HepG2 (cell line): ENCODE measurements around the gene ZNRF3. TPM values are rescaled to one million over a fixed set of nuclear protein-coding genes. Genes with fewer than 3 reads are reported as not detected.

Experiments used
- ATAC-seq: fragments of 200-7000 bp; cut with Tn5 transposase; 3 replicates; pipeline ENCODE4 v1.9.1; 2020; ENCODE audit warnings: mild to moderate bottlenecking, moderate library complexity
- BruUV-seq: library from RNA; stranded (reverse); fragments of 400-500 nt; replicated peaks from 2 replicates; lab custom pipeline; 2021; lab: Mats Ljungman, UMichigan
- CTCF ChIA-PET: fragments of 300-600 bp; formaldehyde crosslinking; extraction: SDS; loops from one replicate; lab custom pipeline; 2021; ENCODE audit warnings: low total read pairs, inconsistent platforms, low intra/inter-chr PET ratio; lab: Yijun Ruan, JAX
- POLR2A ChIA-PET: fragments of 350-600 bp; sonication (Branson Sonifier 250); formaldehyde crosslinking; loops from one replicate; lab custom pipeline; 2020; ENCODE audit warnings: antibody characterized with exemption, inconsistent platforms; lab: Yijun Ruan, JAX
- DNase-seq: peaks from one replicate; pipeline ENCODE4 v3.0.0-alpha.2; 2015; ENCODE audit warnings: low spot score
- FAIRE-seq: peaks from 3 replicates; lab custom pipeline; 2011; peaks lifted over from hg19 to GRCh38; lab: Jason Lieb, UNC
- H2AFZ ChIP-seq: one replicate; pipeline ENCODE4 v1.6.1; 2011; ENCODE audit warnings: low read length, inconsistent platforms
- H3K27ac ChIP-seq: fragments of 300-600 bp; 3 replicates; pipeline ENCODE4 v1.8.0; 2011; ENCODE audit warnings: mixed run types, mild to moderate bottlenecking, mixed read lengths, low read length, inconsistent platforms; ENCODE audit not compliant: insufficient read depth; ENCODE audit errors: extremely low read length
- H3K27me3 ChIP-seq, 2 experiments: fragments of 200-600 bp in 1 of 2; 2 replicates in 1 of 2; 3 replicates in 1 of 2; pipeline versions ENCODE4 v1.6.0 to v1.8.0; 2011; ENCODE audit warnings: low read length in 2 of 2, mild to moderate bottlenecking in 2 of 2, moderate library complexity in 2 of 2, inconsistent platforms in 1 of 2; ENCODE audit not compliant: insufficient read depth in 2 of 2, control insufficient read depth in 1 of 2
- H3K36me3 ChIP-seq, 2 experiments: fragments of 200-600 bp in 1 of 2; replicated peaks in 1 of 2; 2 replicates in 1 of 2; 3 replicates in 1 of 2; pipeline versions ENCODE4 v1.5.1 to v1.8.0; 2011; ENCODE audit warnings: low read length in 2 of 2, inconsistent platforms in 1 of 2; ENCODE audit not compliant: insufficient read depth in 2 of 2, control insufficient read depth in 1 of 2
- H3K4me1 ChIP-seq: 2 replicates; pipeline ENCODE4 v1.5.1; 2012; ENCODE audit warnings: low read length, inconsistent platforms; ENCODE audit not compliant: insufficient read depth
- H3K4me2 ChIP-seq: 2 replicates; pipeline ENCODE4 v1.6.0; 2011; ENCODE audit warnings: low read depth, low read length, inconsistent platforms
- H3K4me3 ChIP-seq, 3 experiments: fragments of 200-600 bp in 1 of 3; sonication (generic), shearing (Covaris generic) in 1 of 3; replicated peaks in 1 of 3; 2 replicates each; pipeline ENCODE4 v1.5.1; 2011 to 2016; ENCODE audit warnings: low read length in 3 of 3, inconsistent platforms in 2 of 3, low read depth in 2 of 3, mild to moderate bottlenecking in 2 of 3, control low read depth in 1 of 3, mixed read lengths in 1 of 3; ENCODE audit not compliant: insufficient read depth in 1 of 3
- H3K79me2 ChIP-seq: one replicate; pipeline ENCODE4 v1.6.1; 2011; ENCODE audit warnings: low read length, inconsistent platforms; ENCODE audit not compliant: insufficient read depth
- H3K9ac ChIP-seq: 2 replicates; pipeline ENCODE4 v1.6.0; 2011; ENCODE audit warnings: mild to moderate bottlenecking, low read depth, low read length, inconsistent platforms; ENCODE audit not compliant: insufficient read depth
- H3K9me3 ChIP-seq: 2 replicates; pipeline ENCODE4 v1.5.1; 2012; ENCODE audit warnings: mild to moderate bottlenecking, low read length
- H4K20me1 ChIP-seq: 2 replicates; pipeline ENCODE4 v1.6.0; 2011; ENCODE audit warnings: inconsistent platforms, mild to moderate bottlenecking, low read length, moderate library complexity; ENCODE audit not compliant: insufficient read depth
- ARID2 ChIP-seq: sonication (generic); formaldehyde crosslinking; IDR thresholded peaks from 2 replicates; pipeline ENCODE4 v1.8.1; 2022; ENCODE audit warnings: mild to moderate bottlenecking, missing genetic modification reagents, borderline replicate concordance
- FOXA1 ChIP-seq, 2 experiments: fragments of 450-650 bp in 1 of 2; sonication (generic) in 1 of 2; formaldehyde crosslinking in 1 of 2; IDR thresholded peaks; 2 replicates each; pipeline versions ENCODE4 v1.4.0 to v1.6.1; 2016 to 2020; ENCODE audit warnings: missing genetic modification reagents in 1 of 2
- GTF2F1 ChIP-seq: fragments of 150-350 bp; IDR thresholded peaks from 2 replicates; pipeline ENCODE4 v1.6.1; 2014; ENCODE audit warnings: low read length
- GTF3A ChIP-seq: sonication (generic); formaldehyde crosslinking; conservative IDR thresholded peaks from 2 replicates; pipeline ENCODE4 v1.4.0; 2020; ENCODE audit warnings: mild to moderate bottlenecking, missing genetic modification reagents
- HHEX ChIP-seq: IDR thresholded peaks from 2 replicates; pipeline ENCODE4 v1.6.1; 2016; ENCODE audit warnings: control low read depth
- MED1 ChIP-seq: sonication (generic); formaldehyde crosslinking; IDR thresholded peaks from 2 replicates; pipeline ENCODE4 v1.4.0; 2020; ENCODE audit warnings: missing genetic modification reagents
- NFYC ChIP-seq: IDR thresholded peaks from 2 replicates; pipeline ENCODE4 v1.6.1; 2016; ENCODE audit warnings: missing genetic modification reagents, missing compliant biosample characterization
- RXRB ChIP-seq: IDR thresholded peaks from 2 replicates; pipeline ENCODE4 v1.6.1; 2016; ENCODE audit warnings: borderline replicate concordance, missing genetic modification reagents, missing compliant biosample characterization
- SP2 ChIP-seq: sonication (generic); formaldehyde crosslinking; IDR thresholded peaks from 2 replicates; pipeline ENCODE4 v1.5.1; 2020; ENCODE audit warnings: mild to moderate bottlenecking, missing genetic modification reagents
- SUZ12 ChIP-seq: fragments of 150-350 bp; IDR thresholded peaks from 2 replicates; pipeline ENCODE4 v1.6.1; 2014; ENCODE audit warnings: low read depth, low read length
- THRA ChIP-seq: sonication (generic); formaldehyde crosslinking; IDR thresholded peaks from 2 replicates; pipeline ENCODE4 v1.4.0; 2020; ENCODE audit warnings: missing genetic modification reagents, borderline replicate concordance
- THYN1 ChIP-seq: sonication (generic); formaldehyde crosslinking; IDR thresholded peaks from 2 replicates; pipeline ENCODE4 v1.8.1; 2023; ENCODE audit warnings: low read depth, mild to moderate bottlenecking, moderate library complexity, missing genetic modification reagents, borderline replicate concordance
- ZFP36L1 ChIP-seq: sonication (generic); formaldehyde crosslinking; IDR thresholded peaks from 2 replicates; pipeline ENCODE4 v1.8.0; 2022; ENCODE audit warnings: mild to moderate bottlenecking, missing genetic modification reagents, moderate library complexity
- ZSCAN22 ChIP-seq: sonication (generic); formaldehyde crosslinking; IDR thresholded peaks from 2 replicates; pipeline ENCODE4 v1.4.0; 2020; ENCODE audit warnings: mild to moderate bottlenecking, missing genetic modification reagents
- WGBS: methylation state at CpG from one replicate; pipeline ENCODE4 v1.1.6; 2017; ENCODE audit warnings: low lambda C conversion rate; 5-methylcytosine and 5-hydroxymethylcytosine counted together
- in situ Hi-C: cut with HindIII; loops from 2 replicates; pipeline ENCODE4 v1.10.0; 2017; ENCODE audit warnings: low pct_unique_long_range_greater_than_20kb; ENCODE audit not compliant: extremely low pct_ligation_motif_present
- intact Hi-C: fragments of 100-400 bp; cut with micrococcal nuclease; formaldehyde crosslinking; loops from one replicate; pipeline ENCODE4 v1.10.0; 2022; ENCODE audit not compliant: unreplicated experiment
- polyA plus RNA-seq, 8 experiments: library from polyadenylated mRNA; depleted of rRNA in 3 of 8; stranded (reverse) in 7 of 8; unstranded in 1 of 8; fragments of >200 nt; fragmentation: Illumina TruSeq in 4 of 8; extraction: Trizol in 4 of 8; gene quantifications; 2 replicates each; pipeline versions ENCODE4 v1.2.1 to v1.2.3, GENCODE V29; 2011 to 2016; ENCODE audit warnings: low read depth in 4 of 8, missing spikeins in 1 of 8, mixed read lengths in 1 of 8; ENCODE audit not compliant: insufficient read depth in 1 of 8
- total RNA-seq, 5 experiments: library from RNA; depleted of rRNA; stranded (reverse); fragments of >200 nt; fragmentation: Illumina TruSeq; extraction: Trizol; gene quantifications; 2 replicates each; pipeline ENCODE4 v1.2.3, GENCODE V29; 2016; ENCODE audit warnings: low read depth in 1 of 5
- TF ChIP-seq, protein P1 (sequence below): sonication (generic); formaldehyde crosslinking; IDR thresholded peaks from 2 replicates; pipeline ENCODE4 v1.8.1; 2022; ENCODE audit warnings: mild to moderate bottlenecking, missing genetic modification reagents

The ZNRF3 gene
- total and polyA plus RNA-seq, 2 of the 13 experiments (the other 11 are each of a cell fraction or from before 2014, with no cell fraction given), result 20.3 to 36.7 TPM

GRCh38 chr22:28980326-28980725, 97.0 kb downstream of the ZNRF3 start:
- no peak overlapping the region; a peak in 1 of 6 replicates for H3K4me3 ChIP-seq
- ChIA-PET CTCF (no interaction called here), POLR2A (interaction anchor here (0.9 to 2.0 kb wide), 3 partner anchors 63 to 97 kb away, joined by 3 to 8 read pairs (median 4); partner anchors contain the start of gene ZNRF3)
- H3K9me3 ChIP-seq, result peaks cover 2% of the 10 kb centered on the region; the same call in 1 of the 2 replicates
- DNase-seq (no peak), ATAC-seq (no peak), FAIRE-seq (no peak)
- H3K4me1 ChIP-seq, result peaks cover 100% of the 10 kb centered on the region
- in situ Hi-C loops, result no loop called here
- TF ChIP-seq FOXA1 (IDR thresholded peaks at IDR 0.05) (no peak), FOXA1 (CRISPR knock-in tag; IDR thresholded peaks at IDR 0.05) (no peak)
- no peak overlapping the region for H2AFZ ChIP-seq
- no peaks in the 10 kb centered on the region for H3K27me3 ChIP-seq
- no peaks in the 10 kb centered on the region for H4K20me1 ChIP-seq
- H3K27ac ChIP-seq, result peak overlapping the region; percentile 87
- H3K36me3 ChIP-seq, result peaks cover 0 to 7% of the 10 kb centered on the region in 2 experiments; a peak in 2 of 5 replicates
- intact Hi-C loops, result no loop called here
- no TSS peak for BruUV-seq
- H3K4me2 ChIP-seq, result peak overlapping the region; percentile 65; the same call in 1 of the 2 replicates
- no peak overlapping the region for H3K9ac ChIP-seq
- peaks cover 90% of the 10 kb centered on the region for H3K79me2 ChIP-seq

DNA sequence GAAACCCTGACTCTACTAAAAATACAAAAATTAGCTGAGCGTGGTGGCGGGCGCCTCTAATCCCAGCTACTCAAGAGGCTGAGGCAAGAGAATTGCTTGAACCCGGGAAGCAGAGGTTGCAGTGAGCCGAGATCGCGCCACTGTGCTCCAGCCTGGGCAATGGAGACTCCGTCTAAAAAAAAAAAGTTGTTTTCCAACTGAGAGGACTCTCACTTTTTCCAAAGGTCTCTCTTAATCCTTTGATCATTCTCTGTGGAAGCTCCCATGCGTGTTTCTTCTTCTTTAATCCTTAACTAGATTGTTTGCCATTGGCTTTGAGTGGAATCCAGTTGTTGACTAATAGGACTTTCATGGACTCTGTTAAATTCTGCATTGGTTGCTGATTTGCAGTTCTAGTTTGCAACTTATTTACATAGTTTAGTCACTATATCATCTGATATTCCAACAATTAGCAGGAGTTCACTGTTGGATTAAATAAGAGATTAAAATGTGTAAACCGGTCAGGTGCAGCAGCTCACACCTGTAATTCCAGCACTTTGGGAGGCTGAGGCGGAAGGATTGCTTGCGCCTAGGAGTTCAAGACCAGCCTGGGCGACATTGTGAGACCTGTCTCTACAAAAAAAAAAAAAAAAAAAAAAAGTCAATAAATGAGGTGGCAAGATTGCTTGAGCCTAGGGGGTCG, 98.6 kb downstream of the ZNRF3 start:
- POLR2A ChIA-PET, result interaction anchor here (0.7 to 4.2 kb wide), 15 partner anchors 18 to 182 kb away, joined by 3 to 32 read pairs (median 5); partner anchors contain the start of genes XBP1 and ZNRF3
- Histone ChIP-seq H3K4me2 (peak overlapping the region; percentile 65), H4K20me1 (no peaks in the 10 kb centered on the region), H3K79me2 (peaks cover 91% of the 10 kb centered on the region), H3K27ac (peak overlapping the region; percentile 87), H3K4me1 (peaks cover 100% of the 10 kb centered on the region), H3K27me3 (no peaks in the 10 kb centered on the region), H2AFZ (no peak overlapping the region), H3K4me3 (peak overlapping the region in 2 of 3 experiments; percentile 3 to 46; a peak in 2 of 6 replicates), H3K36me3 (peaks cover 2 to 23% of the 10 kb centered on the region in 2 experiments), H3K9ac (peak overlapping the region; percentile 57), H3K9me3 (peaks cover 7% of the 10 kb centered on the region; the same call in 1 of the 2 replicates)
- no TSS peak for BruUV-seq
- CTCF ChIA-PET, result no interaction called here
- peak; percentile 71 for ATAC-seq
- in situ Hi-C loops (no loop called here), intact Hi-C loops (loop anchor here (2.0 kb wide), 1 partner anchor 23 kb away; no protein-coding TSS in a partner anchor)
- 5% methylated on average over 12 of the region's 14 CpGs for WGBS
- FAIRE-seq, result peak; percentile 67
- DNase-seq, result peak; percentile 97
- TF ChIP-seq RXRB (CRISPR knock-in tag), result peak; percentile 86; the same call in 1 of the 2 replicates
- TF ChIP-seq ZSCAN22 (CRISPR knock-in tag), result no peak
- no peak for TF ChIP-seq SUZ12
- peak; percentile 47; the same call in 1 of the 2 replicates for TF ChIP-seq THRA (CRISPR knock-in tag)
- no peak for TF ChIP-seq GTF2F1
- no peak for TF ChIP-seq SP2
- no peak for TF ChIP-seq ZFP36L1 (CRISPR knock-in tag)
- peak; percentile 54; the same call in 1 of the 2 replicates for TF ChIP-seq HHEX (CRISPR knock-in tag)
- peak; percentile 92 for TF ChIP-seq MED1
- TF ChIP-seq, protein P1, sequence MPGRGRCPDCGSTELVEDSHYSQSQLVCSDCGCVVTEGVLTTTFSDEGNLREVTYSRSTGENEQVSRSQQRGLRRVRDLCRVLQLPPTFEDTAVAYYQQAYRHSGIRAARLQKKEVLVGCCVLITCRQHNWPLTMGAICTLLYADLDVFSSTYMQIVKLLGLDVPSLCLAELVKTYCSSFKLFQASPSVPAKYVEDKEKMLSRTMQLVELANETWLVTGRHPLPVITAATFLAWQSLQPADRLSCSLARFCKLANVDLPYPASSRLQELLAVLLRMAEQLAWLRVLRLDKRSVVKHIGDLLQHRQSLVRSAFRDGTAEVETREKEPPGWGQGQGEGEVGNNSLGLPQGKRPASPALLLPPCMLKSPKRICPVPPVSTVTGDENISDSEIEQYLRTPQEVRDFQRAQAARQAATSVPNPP (CRISPR knock-in tag), result no peak
- no peak for TF ChIP-seq ARID2 (CRISPR knock-in tag)
- TF ChIP-seq THYN1 (CRISPR knock-in tag), result no peak
- no peak for TF ChIP-seq NFYC (CRISPR knock-in tag)
- TF ChIP-seq GTF3A (CRISPR knock-in tag), result peak; percentile 47; the same call in 1 of the 2 replicates
